ENCODE measurements around the gene SLC7A6. TPM values are rescaled to one million over a fixed set of nuclear protein-coding genes. Genes with fewer than 3 reads are reported as not detected.

SLC7A6 gene
- total and polyA plus RNA-seq, 2 of the 8 experiments (the other 6 are each of a cell fraction or from before 2014, with no cell fraction given) = 28.0 to 37.8 TPM

DNA sequence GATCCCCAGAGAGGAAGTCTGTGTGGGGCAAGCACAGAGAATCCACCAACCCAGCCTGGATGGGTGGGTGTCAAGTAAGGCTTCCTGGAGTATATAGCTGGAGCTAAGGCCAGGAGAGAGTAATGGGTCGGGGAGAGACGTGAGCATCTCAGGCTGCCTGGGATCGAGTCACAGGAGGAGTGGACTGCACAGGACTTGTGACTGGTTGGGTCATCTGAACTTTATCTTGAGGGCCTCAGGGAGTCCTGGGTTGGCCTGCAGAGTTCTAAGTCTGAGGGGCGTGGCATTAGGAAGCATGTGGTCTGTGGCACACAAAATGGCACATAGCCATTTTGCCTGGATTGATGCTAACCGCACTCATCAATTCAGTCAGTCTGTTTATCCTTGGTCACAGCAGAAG lies 17.7 kb upstream of the SLC7A6 start:
- no peaks in the 10 kb centered on the region for H3K36me3 ChIP-seq (ENCODE audit: control insufficient read depth in 2 of 4, insufficient read depth in 4 of 4, low read length in 3 of 4)
- no peak for DNase-seq (ENCODE audit: low read depth in 1 of 2, low spot score in 2 of 2)
- no peak overlapping the region for H3K56ac ChIP-seq (replicated peaks; ENCODE audit: insufficient read length, low read depth, low read length)
- no peak overlapping the region for H4K5ac ChIP-seq (ENCODE audit: insufficient read length, low read depth, low read length)
- H3K4me2 ChIP-seq (ENCODE audit: insufficient read depth in 1 of 2, low read depth in 2 of 2, low read length in 2 of 2) = no peak overlapping the region; a peak in 1 of 4 replicates
- no peak overlapping the region for H2AFZ ChIP-seq (ENCODE audit: low read length)
- H2AK5ac ChIP-seq (ENCODE audit: low read depth, low read length) = no peak overlapping the region
- 94% methylated on average over 5 of the region's 5 CpGs; no CpG with 5 or more reads in 1 of the 2 experiments for WGBS, 2 experiments (ENCODE audit: extremely low coverage in 1 of 2, insufficient coverage in 1 of 2, insufficient read length in 1 of 2, insufficient replicate concordance in 2 of 2, low coverage in 1 of 2, low lambda C conversion rate in 2 of 2, missing lambda C conversion rate in 1 of 2)
- POLR2A ChIA-PET (ENCODE audit: partially characterized antibody) = interaction anchor here (0.8 to 3.3 kb wide), 2 partner anchors 11 to 150 kb away, joined by 3 to 21 read pairs; partner anchors contain the start of gene ESRP2
- no peak overlapping the region for H3K4ac ChIP-seq (replicated peaks; ENCODE audit: insufficient read length, low read depth, low read length)
- no peak overlapping the region for H2BK120ac ChIP-seq (replicated peaks; ENCODE audit: low read depth, low read length)
- peaks cover 0 to 1% of the 10 kb centered on the region in 2 experiments for H4K20me1 ChIP-seq (replicated peaks in 1 of 2; ENCODE audit: control insufficient read depth in 1 of 2, insufficient read depth in 2 of 2, low read length in 2 of 2)
- H3K23ac ChIP-seq (ENCODE audit: insufficient read length) = no peak overlapping the region
- no peak overlapping the region for H2BK12ac ChIP-seq (ENCODE audit: low read depth, low read length)
- H3K79me2 ChIP-seq (ENCODE audit: control insufficient read depth in 1 of 2, insufficient read depth in 2 of 2, low read length in 2 of 2) = no peaks in the 10 kb centered on the region
- no peak overlapping the region for H4K91ac ChIP-seq (replicated peaks; ENCODE audit: insufficient read length, low read length)
- H2BK5ac ChIP-seq (ENCODE audit: low read depth, low read length) = no peak overlapping the region
- CTCF ChIA-PET (ENCODE audit: partially characterized antibody) = interaction anchor here (1.3 to 7.6 kb wide), 4 partner anchors 11 to 206 kb away, joined by 3 to 80 read pairs (median 6); partner anchors contain the start of gene SLC7A6
- H3K9ac ChIP-seq (replicated peaks in 1 of 4; ENCODE audit: extremely low read depth in 1 of 4, low read depth in 3 of 4, low read length in 3 of 4) = no peak overlapping the region
- H2BK20ac ChIP-seq (ENCODE audit: low read length) = no peak overlapping the region
- H3K4me3 ChIP-seq (ENCODE audit: extremely low read depth in 1 of 4, insufficient read depth in 2 of 4, low read depth in 3 of 4, low read length in 4 of 4) = no peak overlapping the region
- no peak for FAIRE-seq
- H3K23me2 ChIP-seq (ENCODE audit: low read depth, low read length) = peaks cover 13% of the 10 kb centered on the region; the same call in 1 of the 2 replicates
- no peak overlapping the region for H3K27ac ChIP-seq (ENCODE audit: low read depth, low read length)
- no peak overlapping the region for H4K8ac ChIP-seq (ENCODE audit: extremely low read depth, insufficient read depth, low read length)
- peaks cover 0 to 5% (median 3%) of the 10 kb centered on the region in 4 experiments; a peak in 5 of 7 replicates for H3K4me1 ChIP-seq (replicated peaks in 1 of 4; ENCODE audit: control insufficient read depth in 3 of 4, insufficient read depth in 4 of 4, low read length in 3 of 4)
- no peak overlapping the region for H3K18ac ChIP-seq (ENCODE audit: extremely low read depth, low read length)
- no peaks in the 10 kb centered on the region for H3K9me3 ChIP-seq (ENCODE audit: insufficient read depth in 2 of 2, low read depth in 1 of 2, low read length in 1 of 2)
- H3K14ac ChIP-seq (ENCODE audit: insufficient read length) = no peak overlapping the region
- no peak overlapping the region for H2BK15ac ChIP-seq (ENCODE audit: low read length)
- H3K27me3 ChIP-seq (replicated peaks in 1 of 4; ENCODE audit: control insufficient read depth in 3 of 4, extremely low read depth in 1 of 4, insufficient read depth in 3 of 4, low read length in 3 of 4) = peaks cover 0 to 8% (median 5%) of the 10 kb centered on the region in 4 experiments; a peak in 5 of 7 replicates
- peaks cover 2% of the 10 kb centered on the region; the same call in 1 of the 2 replicates for H3K79me1 ChIP-seq (ENCODE audit: low read depth, low read length)
